WTC11 (cell line): ENCODE data around the gene C11orf54. TPM values are rescaled to one million over a fixed set of nuclear protein-coding genes. Genes with fewer than 3 reads are reported as not detected.
A peak's percentile ranks its signal among the peaks of the same experiment; 100 is the strongest.

Source experiments
- ATAC-seq: fragments of 200-7000 bp; cut with Tn5 transposase; 2 replicates; pipeline ENCODE4 v1.10.0; 2021; ENCODE audit warnings: mild to moderate bottlenecking, moderate library complexity
- CTCF ChIA-PET: fragments of 300-600 bp; sonication (Branson Sonifier 250); formaldehyde crosslinking; loops from one replicate; lab custom pipeline; 2021; ENCODE audit warnings: antibody characterized with exemption; lab: Charles Lee
- POLR2A ChIA-PET: fragments of 350-600 bp; sonication (Branson Sonifier 250); formaldehyde crosslinking; loops from one replicate; lab custom pipeline; 2021; ENCODE audit warnings: antibody characterized with exemption; lab: Charles Lee
- DNase-seq: peaks from one replicate; pipeline ENCODE4 v3.0.0; 2021; ENCODE audit warnings: low spot score
- H3K27ac Mint-ChIP-seq: 2 replicates; pipeline ENCODE4 v1.8.0; 2021; ENCODE audit warnings: mixed read lengths
- H3K27me3 Mint-ChIP-seq: 2 replicates; pipeline ENCODE4 v1.8.0; 2021; ENCODE audit warnings: low read depth, mild to moderate bottlenecking, moderate library complexity, mixed read lengths
- H3K36me3 Mint-ChIP-seq: 2 replicates; pipeline ENCODE4 v1.8.0; 2021; ENCODE audit warnings: mixed read lengths
- H3K4me1 Mint-ChIP-seq: 2 replicates; pipeline ENCODE4 v1.8.0; 2022; ENCODE audit warnings: mixed read lengths
- H3K4me3 Mint-ChIP-seq: 2 replicates; pipeline ENCODE4 v1.8.0; 2021; ENCODE audit warnings: mild to moderate bottlenecking, moderate library complexity, mixed read lengths
- H3K9me3 Mint-ChIP-seq: 2 replicates; pipeline ENCODE4 v1.8.0; 2021; ENCODE audit warnings: mixed read lengths
- AR ChIP-seq: fragments of 250-450 bp; sonication (Bioruptor Pico); IDR thresholded peaks from 2 replicates; pipeline ENCODE4 v1.9.0; 2021; ENCODE audit warnings: mild to moderate bottlenecking
- CTCF ChIP-seq: fragments of 200-600 bp; IDR thresholded peaks from 2 replicates; pipeline ENCODE4 v1.8.0; 2022; ENCODE audit warnings: antibody characterized with exemption
- EMX1 ChIP-seq: fragments of 250-450 bp; sonication (Bioruptor Pico); IDR thresholded peaks from 2 replicates; pipeline ENCODE4 v1.8.0; 2021; ENCODE audit warnings: mild to moderate bottlenecking
- ERG ChIP-seq: fragments of 250-450 bp; sonication (Bioruptor Pico); IDR thresholded peaks from 2 replicates; pipeline ENCODE4 v1.8.0; 2021; ENCODE audit warnings: mild to moderate bottlenecking
- ETV6 ChIP-seq: sonication (generic); formaldehyde crosslinking; IDR thresholded peaks from 2 replicates; pipeline ENCODE4 v1.8.1; 2022; ENCODE audit warnings: mild to moderate bottlenecking, missing genetic modification reagents
- GRHL2 ChIP-seq: fragments of 250-450 bp; sonication (Bioruptor Pico); IDR thresholded peaks from 2 replicates; pipeline ENCODE4 v1.8.0; 2022; ENCODE audit warnings: mild to moderate bottlenecking, moderate library complexity; ENCODE audit not compliant: insufficient replicate concordance, severe bottlenecking
- HMGA2 ChIP-seq: fragments of 250-450 bp; sonication (Bioruptor Pico); IDR thresholded peaks from 2 replicates; pipeline ENCODE4 v1.4.0; 2021; ENCODE audit warnings: mild to moderate bottlenecking, moderate library complexity
- JUN ChIP-seq: sonication (generic); formaldehyde crosslinking; IDR thresholded peaks from 2 replicates; pipeline ENCODE4 v1.8.0; 2023; ENCODE audit warnings: mild to moderate bottlenecking, missing genetic modification reagents
- KAT7 ChIP-seq: sonication (generic); formaldehyde crosslinking; IDR thresholded peaks from 2 replicates; pipeline ENCODE4 v1.8.1; 2023; ENCODE audit warnings: missing genetic modification reagents, mild to moderate bottlenecking, borderline replicate concordance
- MYBL2 ChIP-seq: sonication (generic); formaldehyde crosslinking; IDR thresholded peaks from 2 replicates; pipeline ENCODE4 v1.8.1; 2023; ENCODE audit warnings: mild to moderate bottlenecking, moderate library complexity, missing genetic modification reagents
- NFATC4 ChIP-seq: fragments of 250-450 bp; sonication (Bioruptor Pico); IDR thresholded peaks from 2 replicates; pipeline ENCODE4 v1.9.0; 2021; ENCODE audit warnings: mild to moderate bottlenecking
- PRRX2 ChIP-seq: fragments of 250-450 bp; sonication (Bioruptor Pico); IDR thresholded peaks from 2 replicates; pipeline ENCODE4 v1.8.0; 2021; ENCODE audit warnings: mild to moderate bottlenecking
- RELA ChIP-seq: sonication (generic); formaldehyde crosslinking; IDR thresholded peaks from 2 replicates; pipeline ENCODE4 v1.8.1; 2022; ENCODE audit warnings: missing genetic modification reagents, mild to moderate bottlenecking, borderline replicate concordance
- RORB ChIP-seq: fragments of 250-450 bp; sonication (Bioruptor Pico); IDR thresholded peaks from 2 replicates; pipeline ENCODE4 v1.9.0; 2021; ENCODE audit warnings: mild to moderate bottlenecking
- ZNF138 ChIP-seq: sonication (generic); formaldehyde crosslinking; conservative IDR thresholded peaks from 2 replicates; pipeline ENCODE4 v1.8.1; 2022; ENCODE audit warnings: mild to moderate bottlenecking, moderate library complexity, missing genetic modification reagents
- ZNF219 ChIP-seq: sonication (generic); formaldehyde crosslinking; IDR thresholded peaks from 2 replicates; pipeline ENCODE4 v1.8.0; 2023; ENCODE audit warnings: missing genetic modification reagents, mild to moderate bottlenecking, borderline replicate concordance
- ZNF416 ChIP-seq: fragments of 250-450 bp; sonication (Bioruptor Pico); IDR thresholded peaks from 2 replicates; pipeline ENCODE4 v1.9.0; 2021; ENCODE audit warnings: mild to moderate bottlenecking, inconsistent platforms
- ZNF423 ChIP-seq: fragments of 250-450 bp; sonication (Bioruptor Pico); IDR thresholded peaks from 2 replicates; pipeline ENCODE4 v2.1.2; 2022; ENCODE audit warnings: mild to moderate bottlenecking, moderate library complexity
- ZNF425 ChIP-seq: fragments of 250-450 bp; sonication (Bioruptor Pico); conservative IDR thresholded peaks from 2 replicates; pipeline ENCODE4 v1.9.0; 2021; ENCODE audit warnings: mild to moderate bottlenecking
- ZNF532 ChIP-seq: fragments of 250-450 bp; sonication (Bioruptor Pico); IDR thresholded peaks from 2 replicates; pipeline ENCODE4 v1.9.0; 2021; ENCODE audit warnings: mild to moderate bottlenecking, borderline replicate concordance
- ZNF671 ChIP-seq: fragments of 250-450 bp; sonication (Bioruptor Pico); IDR thresholded peaks from 2 replicates; pipeline ENCODE4 v1.8.0; 2021; ENCODE audit warnings: mild to moderate bottlenecking
- total RNA-seq: library from RNA; stranded (reverse); gene quantifications from 3 replicates; pipeline ENCODE4 v1.2.3, GENCODE V29; 2021

C11orf54 gene
- total RNA-seq, 1 experiment from 2014 or later, result 25.4 TPM

- TF ChIP-seq GRHL2 (CRISPR knock-in tag) (no peak), KAT7 (CRISPR knock-in tag) (no peak), RORB (CRISPR knock-in tag) (no peak), EMX1 (CRISPR knock-in tag) (0 out of 2 replicates have a peak, but pooled peaks have one; percentile 9), ZNF425 (CRISPR knock-in tag) (peak; percentile 88; the same call in 1 of the 2 replicates), ZNF219 (CRISPR knock-in tag) (no peak)
- TF ChIP-seq, all 79 proteins: peak for 6
Observed at GRCh38 chr11:93728792-93729128, 12.7 kb upstream of the C11orf54 start (continued).

GRCh38 chr11:93729129-93729616 lies 12.3 kb upstream of the C11orf54 start:
- Mint-ChIP-seq H3K36me3 (peaks cover 82% of the 10 kb centered on the region), H3K4me1 (no peaks in the 10 kb centered on the region; the same call in 1 of the 2 replicates), H3K9me3 (no peaks in the 10 kb centered on the region), H3K27me3 (no peaks in the 10 kb centered on the region), H3K4me3 (no peak overlapping the region), H3K27ac (peak overlapping the region; percentile 93)
- ATAC-seq, result peak; percentile 62
- CTCF ChIA-PET, result interaction anchor here (0.6 to 1.0 kb wide), 2 partner anchors 11 to 494 kb away, joined by 3 to 6 read pairs; no protein-coding TSS in a partner anchor
- POLR2A ChIA-PET, result interaction anchor here (0.9 to 2.4 kb wide), 3 partner anchors 11 to 55 kb away, joined by 3 to 15 read pairs (median 7); partner anchors contain the start of genes C11orf54, MED17 and TAF1D
- no peak for DNase-seq
- no peak for TF ChIP-seq CTCF
- no peak for TF ChIP-seq HMGA2 (CRISPR knock-in tag)
- TF ChIP-seq JUN, result peak; percentile 22; the same call in 1 of the 2 replicates
- TF ChIP-seq ZNF416 (CRISPR knock-in tag), result peak; percentile 91
- peak; percentile 94 for TF ChIP-seq ZNF425 (CRISPR knock-in tag)
- peak; percentile 98 for TF ChIP-seq AR (CRISPR knock-in tag)
- TF ChIP-seq ZNF423, result no peak
- TF ChIP-seq MYBL2 (CRISPR knock-in tag), result 0 out of 2 replicates have a peak, but pooled peaks have one; percentile 25
- TF ChIP-seq ZNF671, result peak; percentile 94
- peak; percentile 57; the same call in 1 of the 2 replicates for TF ChIP-seq ETV6
- peak; percentile 95 for TF ChIP-seq NFATC4
- peak; percentile 77; the same call in 1 of the 2 replicates for TF ChIP-seq ZNF138
- TF ChIP-seq ERG (CRISPR knock-in tag), result peak; percentile 71; the same call in 1 of the 2 replicates
- TF ChIP-seq RELA (CRISPR knock-in tag), result no peak
- peak; percentile 92 for TF ChIP-seq PRRX2 (CRISPR knock-in tag)
- peak; percentile 88; the same call in 1 of the 2 replicates for TF ChIP-seq EMX1 (CRISPR knock-in tag)
- TF ChIP-seq ZNF532 (CRISPR knock-in tag), result peak; percentile 66
